GM12892 (cell line): Measurements from ENCODE around the gene CAMTA1.

Experiments
- DNase-seq: peaks from one replicate; pipeline ENCODE4 v3.0.0; 2011; ENCODE audit not compliant: insufficient read length
- FAIRE-seq: peaks from 2 replicates; lab custom pipeline; 2011; peaks lifted over from hg19 to GRCh38; lab: Jason Lieb, UNC
- POLR2A ChIP-seq: IDR thresholded peaks from 2 replicates; pipeline ENCODE4 v1.6.1; 2011; ENCODE audit warnings: low read depth, low read length, control low read depth
- POLR2AphosphoS5 ChIP-seq: IDR thresholded peaks from 2 replicates; pipeline ENCODE4 v1.6.1; 2011; ENCODE audit warnings: low read depth, low read length, control low read depth
- TAF1 ChIP-seq: IDR thresholded peaks from 2 replicates; pipeline ENCODE4 v1.6.1; 2011; ENCODE audit warnings: low read depth, mild to moderate bottlenecking, control low read depth, low read length, borderline replicate concordance

The CAMTA1 gene

GRCh38 chr1:7261490-7261889 lies 476.2 kb downstream of the CAMTA1 start:
- FAIRE-seq (no peak), DNase-seq (no peak)
- TF ChIP-seq POLR2A, result no peak
- TF ChIP-seq POLR2AphosphoS5, result no peak
- no peak for TF ChIP-seq TAF1

DNA sequence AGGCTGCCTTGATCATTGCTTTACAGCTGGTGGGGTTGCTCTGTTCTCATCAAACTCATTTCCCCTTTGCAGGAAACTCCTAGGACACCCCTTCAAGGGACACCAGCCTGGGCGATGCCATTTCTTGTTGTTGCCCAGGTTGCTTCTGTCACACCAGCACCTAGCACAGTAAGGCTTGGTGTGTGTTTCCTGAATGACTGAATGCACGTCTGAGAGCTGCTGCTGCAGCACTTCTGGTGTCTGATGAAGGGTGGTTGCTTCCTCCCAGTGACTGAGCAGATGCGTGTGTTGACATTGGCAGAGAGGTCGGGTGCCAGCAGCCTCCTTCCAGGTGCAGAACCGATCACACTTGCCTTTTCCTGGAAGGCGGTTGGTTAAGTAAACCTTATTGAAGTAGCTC lies 477.4 kb downstream of the CAMTA1 start:
- no peak for DNase-seq
- TF ChIP-seq POLR2A, result no peak
- TF ChIP-seq TAF1, result no peak
- no peak for TF ChIP-seq POLR2AphosphoS5
- no peak for FAIRE-seq

- no peak for FAIRE-seq
- DNase-seq, result no peak
Measured at GRCh38 chr1:7263021-7263960, 478.0 kb downstream of the CAMTA1 start.

GRCh38 chr1:7264101-7264500 lies 478.8 kb downstream of the CAMTA1 start:
- TF ChIP-seq TAF1 (no peak), POLR2AphosphoS5 (no peak), POLR2A (no peak)
- FAIRE-seq (no peak), DNase-seq (no peak)

More at GRCh38 chr1:7263021-7263960, 478.0 kb downstream of the CAMTA1 start:
- TF ChIP-seq POLR2AphosphoS5 (no peak), POLR2A (no peak), TAF1 (no peak)

GRCh38 chr1:7265771-7266371 lies 480.6 kb downstream of the CAMTA1 start:
- DNase-seq, result no peak

DNA sequence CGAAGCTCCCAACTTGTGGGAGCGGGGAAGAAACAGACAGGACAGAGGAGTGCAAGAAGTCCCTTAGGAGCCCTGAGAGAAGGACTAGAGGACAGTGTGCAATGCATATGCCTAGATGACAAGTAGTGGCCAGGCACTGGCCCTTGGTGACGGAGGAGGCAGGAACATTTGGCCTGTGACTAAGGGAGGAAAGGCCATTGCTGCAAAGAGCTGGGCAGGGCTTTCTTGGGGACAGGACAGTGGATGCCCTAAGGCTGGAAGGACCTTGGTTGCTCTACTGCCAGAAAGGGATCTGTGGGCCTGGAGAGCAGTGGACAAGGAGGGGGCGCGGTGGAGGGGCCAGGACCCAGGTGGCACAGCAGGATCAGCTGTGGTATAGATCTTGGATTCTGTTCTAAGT lies 481.3 kb downstream of the CAMTA1 start:
- DNase-seq (no peak), FAIRE-seq (no peak)
- no peak for TF ChIP-seq TAF1
- TF ChIP-seq POLR2A, result no peak
- no peak for TF ChIP-seq POLR2AphosphoS5

More at GRCh38 chr1:7265771-7266371, 480.6 kb downstream of the CAMTA1 start:
- no peak for FAIRE-seq
- no peak for TF ChIP-seq POLR2A
- no peak for TF ChIP-seq TAF1
- no peak for TF ChIP-seq POLR2AphosphoS5

DNA sequence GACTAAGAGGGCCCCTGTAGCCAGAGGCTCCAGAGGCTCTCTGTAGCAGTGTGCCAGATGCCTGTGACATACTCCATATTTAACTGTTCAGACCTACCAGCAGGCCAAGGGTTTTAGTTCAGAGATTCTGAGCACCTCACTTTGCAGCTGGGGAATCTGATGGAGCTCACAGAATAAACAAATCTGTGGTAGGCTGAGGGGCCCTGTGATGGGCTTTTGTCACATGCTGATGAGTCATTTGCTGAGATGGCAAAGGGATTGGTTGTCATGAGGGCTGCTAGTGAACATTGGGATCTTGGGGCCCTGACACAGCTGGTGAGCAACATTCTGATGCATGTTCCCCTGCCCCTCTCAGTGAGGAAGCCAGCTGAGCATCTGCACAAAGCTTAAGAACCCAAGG lies 482.2 kb downstream of the CAMTA1 start:
- FAIRE-seq (no peak), DNase-seq (no peak)
- TF ChIP-seq POLR2A (no peak), TAF1 (no peak), POLR2AphosphoS5 (no peak)

DNA sequence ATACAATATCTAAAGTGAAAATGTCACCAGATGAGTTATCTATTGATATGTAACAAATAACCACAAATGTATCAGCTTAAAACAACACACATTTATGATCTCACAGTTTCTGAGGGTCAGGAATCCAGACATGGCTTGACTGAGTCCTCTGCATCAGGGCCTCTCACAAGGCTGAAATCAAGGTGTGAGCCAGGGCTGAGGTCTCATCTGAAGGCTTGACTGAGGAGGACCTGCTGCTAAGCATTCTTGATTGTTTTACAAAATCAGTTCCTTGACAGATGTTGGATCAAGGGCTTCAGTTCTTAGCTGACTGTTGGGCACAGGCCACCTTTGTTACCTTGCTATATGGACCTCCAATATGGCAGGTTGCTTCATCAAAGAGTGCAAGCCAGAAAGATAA lies 483.7 kb downstream of the CAMTA1 start:
- TF ChIP-seq POLR2A, result no peak
- no peak for TF ChIP-seq TAF1
- TF ChIP-seq POLR2AphosphoS5, result no peak
- no peak for FAIRE-seq
- DNase-seq, result no peak

- no peak for TF ChIP-seq POLR2A
- no peak for TF ChIP-seq TAF1
- no peak for TF ChIP-seq POLR2AphosphoS5
- FAIRE-seq, result no peak
Measured at GRCh38 chr1:7269525-7269924, 484.3 kb downstream of the CAMTA1 start.

GRCh38 chr1:7274256-7274655 lies 489.0 kb downstream of the CAMTA1 start:
- no peak for FAIRE-seq

More at GRCh38 chr1:7269525-7269924, 484.3 kb downstream of the CAMTA1 start:
- no peak for DNase-seq

GRCh38 chr1:7278045-7278444 lies 492.8 kb downstream of the CAMTA1 start:
- FAIRE-seq (no peak), DNase-seq (no peak)
- no peak for TF ChIP-seq POLR2AphosphoS5
- TF ChIP-seq TAF1, result no peak
- no peak for TF ChIP-seq POLR2A

More at GRCh38 chr1:7274256-7274655, 489.0 kb downstream of the CAMTA1 start:
- no peak for DNase-seq
- TF ChIP-seq POLR2A (no peak), POLR2AphosphoS5 (no peak), TAF1 (no peak)
